GM19372 (cell line): ENCODE data around the gene ZC3H18.

ENCODE experiments used
- ATAC-seq: cut with Tn5 transposase; IDR thresholded peaks from one replicate; pipeline ENCODE4 v1.9.1; 2021; ENCODE audit warnings: mild to moderate bottlenecking, low read depth, moderate library complexity; ENCODE audit not compliant: unreplicated experiment

ZC3H18 gene

DNA sequence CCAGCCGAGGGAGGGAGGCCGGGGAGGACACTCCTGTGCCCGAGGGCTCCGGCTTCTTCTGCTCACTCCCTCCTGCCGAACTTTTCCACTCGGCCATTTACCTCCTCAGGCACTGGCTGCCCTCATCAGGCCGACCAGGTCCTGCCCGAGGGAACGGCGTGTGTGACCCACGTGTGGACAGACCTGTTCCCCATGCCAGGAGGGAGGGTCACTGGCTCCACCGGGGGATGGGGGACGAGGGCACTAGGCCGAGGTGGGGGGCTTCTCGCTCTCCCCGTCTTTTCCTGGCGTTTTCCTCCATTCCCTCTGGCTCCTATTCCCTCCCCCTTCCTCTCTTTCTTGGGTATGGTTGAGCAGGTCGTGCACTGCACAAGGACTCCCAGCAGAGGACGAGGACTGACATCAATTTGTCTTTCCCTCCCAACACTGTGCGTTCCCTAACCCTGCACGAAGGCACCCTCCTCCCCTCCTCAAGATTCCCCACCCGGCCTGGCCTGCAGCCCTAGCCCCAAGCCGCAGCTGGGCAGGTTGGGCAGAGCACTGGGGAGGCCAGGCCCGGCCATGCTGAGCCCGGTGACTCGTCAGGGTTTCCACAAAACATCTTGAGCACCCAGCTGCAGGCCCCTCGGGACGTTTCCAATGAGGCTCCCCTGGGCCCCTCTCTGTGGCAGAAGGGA lies 64.9 kb downstream of the ZC3H18 start:
- no peak for ATAC-seq

DNA sequence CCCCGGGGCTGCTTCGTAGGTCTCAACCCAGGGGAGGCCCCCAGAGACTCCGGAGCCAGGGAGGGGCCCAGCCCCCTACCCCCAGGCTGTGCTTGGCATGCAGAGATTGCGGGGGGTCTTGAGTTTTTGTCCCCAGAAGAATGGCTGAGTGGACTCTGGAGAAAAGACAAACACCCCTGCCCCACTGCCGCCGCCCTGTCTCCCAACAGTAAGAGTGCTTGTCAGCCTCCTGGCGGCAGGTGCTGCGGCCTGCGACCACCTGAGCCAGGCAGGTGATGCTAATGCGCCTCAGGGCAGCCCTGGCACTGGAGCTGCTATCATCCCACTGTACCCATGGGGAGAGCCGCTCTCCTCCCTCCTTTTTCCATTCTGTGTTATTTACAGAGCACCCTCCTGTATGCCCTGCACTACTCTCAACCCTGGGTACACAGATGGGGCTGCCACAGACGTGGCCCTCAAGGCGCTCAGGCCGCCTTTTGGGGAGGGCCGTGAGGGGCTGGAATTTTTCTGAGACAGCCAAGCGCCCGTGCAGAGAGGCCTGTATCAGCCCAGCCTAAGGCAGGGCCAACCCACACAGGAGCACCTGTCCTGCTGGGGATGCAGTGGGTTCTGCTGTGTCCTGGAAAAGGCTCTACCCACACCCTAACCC lies 65.6 kb downstream of the ZC3H18 start:
- no peak for ATAC-seq

DNA sequence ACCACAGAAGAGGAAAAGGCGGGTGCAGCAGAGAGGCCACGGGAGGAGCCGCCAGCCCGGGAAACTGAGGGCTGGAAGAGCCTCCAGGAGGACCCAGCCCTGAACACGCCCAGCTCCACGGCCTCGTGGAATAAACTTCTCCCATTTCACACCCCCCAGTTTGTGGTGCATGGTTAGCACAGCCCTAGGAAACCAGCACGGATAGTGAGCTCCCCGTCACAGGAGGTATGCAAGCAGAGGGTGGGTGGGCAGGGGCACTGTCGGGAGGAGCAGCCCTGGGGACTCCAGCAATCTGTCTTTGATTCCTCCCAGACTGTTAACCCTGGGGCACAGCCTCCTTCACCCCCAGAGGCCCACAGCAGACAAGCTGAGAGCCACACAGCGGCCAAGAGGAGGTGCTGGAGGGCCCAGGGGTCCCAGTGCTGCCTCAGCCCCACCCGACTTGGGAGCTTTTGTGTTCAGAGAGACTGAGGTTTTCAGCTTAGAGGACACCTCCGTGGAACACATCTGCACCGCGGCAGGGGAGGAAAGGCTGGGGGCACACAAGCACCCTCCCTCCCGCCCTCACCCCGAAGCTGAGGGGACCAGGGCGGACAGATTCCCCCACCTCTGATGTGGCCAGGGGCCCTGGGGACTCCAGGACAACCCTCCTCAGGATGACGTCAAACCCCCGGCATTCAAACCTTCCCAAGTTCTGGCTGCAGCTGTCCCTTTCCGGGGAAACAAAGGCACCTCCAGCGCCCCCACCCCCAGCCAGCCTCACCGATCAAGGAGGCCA lies 66.5 kb downstream of the ZC3H18 start:
- ATAC-seq = no peak

DNA sequence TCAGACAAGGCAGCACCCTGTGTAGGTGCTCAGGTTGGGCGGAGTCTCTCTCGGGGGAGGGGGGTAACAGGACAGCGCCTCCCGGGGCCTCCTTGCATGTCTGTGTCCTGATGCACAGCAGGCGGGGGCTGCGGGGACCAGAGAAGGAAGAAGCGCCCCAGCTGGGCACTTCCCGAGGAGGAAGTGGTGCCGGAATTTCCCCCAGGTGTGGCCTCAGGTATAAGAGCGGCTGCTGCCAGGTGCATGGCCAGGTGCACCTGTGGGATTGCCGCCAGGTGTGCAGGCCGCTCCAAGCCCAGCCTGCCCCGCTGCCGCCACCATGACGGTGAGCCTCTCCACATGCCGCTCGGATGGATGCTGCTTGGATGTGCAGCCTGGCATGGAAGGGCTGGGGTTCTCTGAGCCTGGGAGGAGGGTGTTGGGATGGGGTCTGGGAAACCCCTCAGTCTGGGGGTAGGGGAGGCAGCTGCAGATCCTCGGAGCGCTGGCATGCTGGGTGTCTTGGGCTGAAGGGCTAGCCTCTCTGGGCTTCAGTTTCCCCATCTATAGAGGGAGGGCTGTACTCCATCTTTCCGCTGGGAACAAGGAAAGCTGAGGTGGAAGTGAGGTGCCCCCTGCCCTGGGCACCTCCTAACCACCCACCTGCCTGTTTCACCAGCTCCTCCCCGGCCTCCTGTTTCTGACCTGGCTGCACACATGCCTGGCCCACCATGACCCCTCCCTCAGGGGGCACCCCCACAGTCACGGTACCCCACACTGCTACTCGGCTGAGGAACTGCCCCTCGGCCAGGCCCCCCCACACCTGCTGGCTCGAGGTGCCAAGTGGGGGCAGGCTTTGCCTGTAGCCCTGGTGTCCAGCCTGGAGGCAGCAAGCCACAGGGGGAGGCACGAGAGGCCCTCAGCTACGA lies 68.4 kb downstream of the ZC3H18 start, which contains the start of gene IL17C:
TSS of gene IL17C (plus strand) at position 250 of the 908 bp plus-strand sequence. CDS start at position 320, 70 bp downstream.
- no peak for ATAC-seq

DNA sequence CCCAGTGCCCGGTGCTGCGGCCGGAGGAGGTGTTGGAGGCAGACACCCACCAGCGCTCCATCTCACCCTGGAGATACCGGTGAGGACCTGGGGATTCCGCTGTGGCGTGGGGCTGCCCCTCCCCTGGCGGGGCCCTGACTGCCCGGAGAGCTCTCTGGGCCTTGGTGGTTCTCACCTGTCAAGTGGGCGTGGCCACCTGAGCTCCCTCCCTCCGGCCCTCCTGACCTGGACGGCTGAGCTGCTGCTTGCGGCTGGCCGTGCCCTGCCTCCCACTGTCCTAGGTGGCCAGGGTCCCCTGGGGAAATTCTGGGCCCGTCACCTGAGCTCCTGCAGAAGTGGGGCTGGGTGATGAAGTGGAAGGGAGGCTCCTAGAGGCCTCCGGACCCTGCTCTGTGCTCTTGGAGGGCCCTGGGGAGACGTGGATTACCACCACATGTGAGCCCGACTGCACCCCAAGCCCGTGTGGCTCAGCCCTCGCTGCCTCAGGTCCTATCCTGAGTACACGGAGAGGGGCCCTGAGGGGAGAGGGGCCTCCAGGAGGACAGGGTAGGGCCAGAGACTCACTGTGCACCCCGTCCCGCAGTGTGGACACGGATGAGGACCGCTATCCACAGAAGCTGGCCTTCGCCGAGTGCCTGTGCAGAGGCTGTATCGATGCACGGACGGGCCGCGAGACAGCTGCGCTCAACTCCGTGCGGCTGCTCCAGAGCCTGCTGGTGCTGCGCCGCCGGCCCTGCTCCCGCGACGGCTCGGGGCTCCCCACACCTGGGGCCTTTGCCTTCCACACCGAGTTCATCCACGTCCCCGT lies 69.2 kb downstream of the ZC3H18 start:
- ATAC-seq = no peak

DNA sequence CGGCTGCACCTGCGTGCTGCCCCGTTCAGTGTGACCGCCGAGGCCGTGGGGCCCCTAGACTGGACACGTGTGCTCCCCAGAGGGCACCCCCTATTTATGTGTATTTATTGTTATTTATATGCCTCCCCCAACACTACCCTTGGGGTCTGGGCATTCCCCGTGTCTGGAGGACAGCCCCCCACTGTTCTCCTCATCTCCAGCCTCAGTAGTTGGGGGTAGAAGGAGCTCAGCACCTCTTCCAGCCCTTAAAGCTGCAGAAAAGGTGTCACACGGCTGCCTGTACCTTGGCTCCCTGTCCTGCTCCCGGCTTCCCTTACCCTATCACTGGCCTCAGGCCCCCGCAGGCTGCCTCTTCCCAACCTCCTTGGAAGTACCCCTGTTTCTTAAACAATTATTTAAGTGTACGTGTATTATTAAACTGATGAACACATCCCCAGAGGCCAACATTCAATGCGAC lies 69.9 kb downstream of the ZC3H18 start:
- no peak for ATAC-seq

DNA sequence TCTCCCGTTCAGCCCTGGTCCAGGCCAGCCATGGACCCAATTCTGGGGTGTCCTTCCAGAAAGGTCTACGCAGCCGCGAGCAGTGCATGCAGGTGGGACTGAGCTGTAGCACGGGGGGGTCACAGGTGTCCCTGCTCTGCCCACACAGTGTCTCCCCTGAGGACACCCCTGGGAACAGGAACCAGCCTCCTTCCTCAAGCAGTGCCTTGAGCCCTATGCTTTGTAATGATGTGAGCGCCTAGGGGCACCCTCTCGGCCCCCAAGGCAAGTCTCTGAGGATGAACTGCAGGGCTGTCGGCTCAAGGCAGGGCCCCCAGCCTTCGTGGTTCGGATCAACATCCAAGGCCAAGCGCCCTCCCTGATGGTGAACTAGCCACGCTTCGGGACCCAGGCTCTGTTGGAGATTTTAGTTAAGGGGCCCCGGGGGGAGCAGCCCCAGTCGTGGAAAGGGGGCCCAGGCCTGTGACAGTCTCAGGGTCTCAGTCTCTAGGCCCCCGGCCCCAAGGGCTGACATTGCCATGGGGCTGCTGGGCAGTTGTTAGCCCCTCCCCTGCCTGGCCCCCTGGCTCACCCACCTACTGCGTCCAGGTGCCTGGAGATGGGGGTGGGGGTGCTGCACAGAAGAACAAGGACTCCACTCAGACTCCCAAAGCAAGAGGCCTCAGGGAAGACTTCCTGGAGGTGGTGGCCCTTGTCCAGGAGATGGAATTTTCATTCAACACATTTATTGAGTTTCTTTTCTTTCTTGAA lies 70.5 kb downstream of the ZC3H18 start:
- no peak for ATAC-seq

DNA sequence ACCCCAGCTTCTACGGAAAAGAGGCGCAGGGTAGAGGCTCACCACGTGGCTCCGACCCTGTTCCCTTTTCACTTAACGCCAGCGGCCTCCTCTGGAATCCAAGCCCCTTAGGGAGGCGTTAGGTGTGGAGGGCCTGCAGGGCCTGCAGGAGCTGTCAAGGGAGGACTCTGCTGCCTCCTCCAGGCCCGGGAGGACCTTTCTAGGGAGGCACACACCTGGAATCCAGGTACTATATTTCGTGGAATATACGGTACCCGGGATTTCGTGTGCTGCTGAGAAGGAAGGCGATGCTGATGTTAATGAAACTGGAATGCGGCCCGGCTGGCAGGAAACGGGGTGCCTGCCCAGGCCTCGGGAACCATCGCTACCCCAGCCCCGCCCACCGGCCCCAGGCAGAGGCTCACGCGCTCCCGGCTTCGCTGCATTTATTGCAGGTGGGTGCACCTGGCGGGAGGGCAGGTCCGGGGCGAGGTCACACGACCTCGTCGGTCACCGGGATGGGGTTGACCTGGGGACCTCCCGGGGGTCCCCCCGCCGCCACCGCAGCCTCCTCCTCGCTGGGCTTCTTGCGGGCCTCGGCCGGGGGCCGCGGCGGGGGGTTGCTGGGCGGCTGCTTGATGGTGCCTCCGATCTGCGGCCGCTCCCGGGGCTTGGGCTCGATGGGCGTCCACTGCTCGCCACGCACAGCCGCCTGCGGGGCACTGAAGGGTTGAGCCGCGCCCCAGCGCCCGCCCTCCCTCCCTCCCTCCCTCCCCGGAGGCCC lies 72.9 kb downstream of the ZC3H18 start:
- no peak for ATAC-seq

DNA sequence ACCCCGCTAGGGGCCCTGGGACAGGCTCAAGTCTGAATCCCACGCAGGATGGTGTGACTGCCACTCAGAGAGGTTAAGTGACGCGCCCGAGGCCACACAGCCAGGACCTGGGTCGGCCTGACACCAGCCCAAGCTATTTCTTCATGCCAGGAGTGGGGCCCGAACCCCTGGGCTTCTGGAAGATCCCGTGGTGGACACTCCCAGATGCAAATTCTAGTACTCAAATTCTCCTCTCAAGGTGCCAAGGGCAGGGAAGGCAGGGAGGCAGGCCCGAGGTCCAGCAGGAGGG lies 73.4 kb downstream of the ZC3H18 start:
- no peak for ATAC-seq

DNA sequence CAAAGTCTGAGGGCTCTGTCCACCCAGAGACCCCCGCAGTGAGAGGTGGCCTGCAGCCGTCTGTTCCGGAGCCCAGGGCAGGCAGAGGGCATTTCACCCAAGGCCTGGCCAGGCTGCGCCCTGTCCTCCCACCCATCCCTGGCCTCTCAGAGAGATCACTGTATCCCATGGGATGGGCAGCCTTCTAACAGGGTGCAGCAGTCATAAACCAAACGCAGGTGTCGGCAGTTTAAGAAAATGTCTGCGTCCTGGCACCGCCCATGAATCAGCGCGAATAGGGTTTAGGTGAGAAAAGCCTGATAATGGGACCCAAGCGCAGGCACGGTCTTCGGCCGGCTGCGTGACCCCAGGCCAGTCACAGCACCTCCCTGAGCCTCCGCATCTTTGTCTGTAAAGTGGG lies 75.3 kb downstream of the ZC3H18 start:
- ATAC-seq = no peak

DNA sequence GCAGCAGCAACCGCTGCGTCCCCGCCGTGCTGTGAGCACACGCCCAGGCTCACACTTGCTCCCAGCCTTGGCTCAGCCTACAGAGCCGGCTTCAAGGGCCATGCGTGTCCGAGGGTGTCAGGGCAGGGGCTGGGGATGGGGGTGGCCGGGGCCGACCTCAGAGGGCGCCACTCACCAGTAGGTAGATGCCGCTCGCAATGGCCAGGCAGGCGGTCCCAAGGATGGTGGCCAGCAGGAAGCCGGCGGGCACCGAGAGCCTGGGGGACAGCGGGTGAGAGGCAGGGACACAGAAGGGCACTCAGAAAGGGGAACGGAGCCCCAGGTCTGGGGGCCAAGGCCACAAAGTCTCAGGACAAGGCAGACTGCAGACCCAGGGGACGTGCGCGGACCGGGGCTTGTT lies 75.7 kb downstream of the ZC3H18 start:
- ATAC-seq = no peak

DNA sequence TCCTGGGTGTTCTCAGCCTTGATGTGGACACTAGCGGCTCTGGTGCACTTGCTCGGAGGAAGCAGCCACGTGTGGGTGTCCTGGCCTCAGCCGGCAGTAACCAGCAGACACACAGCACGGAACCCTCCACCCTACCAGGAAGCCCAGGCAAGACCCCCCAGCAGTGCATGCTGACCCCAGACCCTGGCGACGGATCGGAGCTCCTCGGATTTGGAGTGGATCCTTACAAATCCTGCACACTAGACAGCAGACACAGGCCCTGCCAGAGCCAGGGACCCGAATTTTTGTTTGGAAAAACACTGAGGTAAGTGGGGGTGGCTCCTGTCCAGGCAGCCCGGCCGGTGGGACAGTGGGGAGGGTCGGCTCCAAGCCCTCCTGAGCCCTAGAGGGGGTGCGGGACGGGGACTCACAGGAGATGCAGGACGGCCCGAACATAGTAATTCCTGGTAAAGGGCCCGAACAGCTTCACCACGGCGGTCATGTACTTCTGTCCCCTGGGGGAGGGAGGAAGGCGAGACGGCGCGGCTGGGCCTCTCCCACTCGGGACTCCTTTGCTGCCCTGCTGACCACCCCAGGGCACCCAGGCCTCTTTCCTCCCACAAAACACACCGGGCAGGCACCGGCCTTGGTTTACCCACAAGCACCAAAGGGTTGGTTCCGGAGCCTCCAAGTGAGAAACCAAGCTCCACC lies 76.3 kb downstream of the ZC3H18 start:
- ATAC-seq = no peak

DNA sequence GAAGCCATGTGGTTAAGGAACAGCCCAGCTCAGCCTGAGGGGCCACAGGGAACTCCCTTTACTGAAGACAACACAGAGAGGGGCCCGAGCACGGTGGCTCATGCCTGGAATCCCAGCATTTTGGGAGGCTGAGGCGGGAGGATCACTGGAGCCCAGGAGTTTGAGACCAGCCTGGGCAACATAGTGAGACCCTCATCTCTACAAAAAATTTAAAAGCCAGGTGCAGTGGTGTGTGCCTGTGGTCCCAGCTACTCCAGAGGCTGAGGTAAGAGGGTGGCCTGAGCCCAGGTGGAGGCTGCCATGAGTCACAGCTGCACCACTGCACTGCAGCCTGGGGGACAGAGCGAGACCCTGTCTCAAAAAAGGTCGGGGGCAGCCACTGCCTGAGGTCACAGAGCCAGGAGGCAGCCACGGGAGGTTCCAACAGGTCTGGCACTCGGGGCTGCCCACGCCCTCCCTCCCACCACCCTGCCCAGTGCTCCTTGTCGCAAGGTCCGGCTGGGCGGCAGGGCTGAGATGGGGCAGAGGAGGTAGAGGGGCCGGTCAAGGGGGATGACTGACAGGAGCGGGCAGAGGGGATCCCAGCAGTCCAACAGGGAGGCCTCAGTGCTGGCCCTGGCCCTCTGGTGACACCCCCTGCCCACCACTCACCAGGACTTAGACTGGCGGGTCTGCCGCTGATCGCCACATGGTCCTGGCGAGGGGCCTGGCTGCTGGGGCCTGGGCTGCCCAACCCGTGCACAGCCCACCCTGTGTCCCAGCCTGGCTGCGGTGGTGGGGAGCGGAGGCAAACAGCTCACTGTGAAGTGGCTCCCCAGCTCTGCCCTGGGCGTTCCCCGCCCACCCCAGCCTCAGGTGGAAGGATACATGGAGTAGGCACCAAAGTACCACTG lies 77.2 kb downstream of the ZC3H18 start:
- ATAC-seq = no peak

DNA sequence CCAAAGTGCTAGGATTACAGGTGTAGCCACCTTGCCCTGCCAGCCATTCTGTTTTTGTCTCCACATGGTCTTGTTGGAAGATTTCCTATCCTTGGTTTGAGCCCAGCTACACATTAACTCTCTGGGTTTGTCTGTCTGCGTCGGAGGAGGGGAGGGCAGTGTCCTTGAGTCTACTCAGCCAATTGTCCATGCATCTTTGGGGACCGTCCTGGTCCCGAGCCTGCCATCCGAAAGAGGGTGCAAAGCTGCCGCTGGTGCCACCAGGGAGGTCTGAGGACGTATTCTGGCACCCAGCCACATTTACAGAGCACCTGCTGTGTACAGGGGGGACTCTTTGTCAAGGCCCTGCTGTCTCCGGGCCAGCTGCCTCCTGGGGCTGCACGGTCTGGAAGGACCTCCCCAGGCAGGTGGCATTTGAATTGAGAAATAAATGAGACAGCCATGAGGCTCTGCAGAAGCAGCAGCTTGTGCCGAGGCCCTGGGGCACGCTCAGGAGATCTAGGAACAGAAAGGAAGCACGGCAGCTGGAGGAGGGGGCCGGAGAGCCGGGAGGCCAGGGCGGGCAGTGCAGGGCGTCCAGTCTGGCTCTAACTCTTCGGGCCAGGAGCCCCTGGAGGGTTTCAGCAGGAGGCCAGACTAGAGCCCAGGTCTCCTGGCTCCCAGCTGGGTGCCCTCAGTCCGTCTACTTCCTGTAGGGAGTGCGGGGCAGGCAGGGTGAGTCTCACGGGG lies 79.2 kb downstream of the ZC3H18 start:
- no peak for ATAC-seq

DNA sequence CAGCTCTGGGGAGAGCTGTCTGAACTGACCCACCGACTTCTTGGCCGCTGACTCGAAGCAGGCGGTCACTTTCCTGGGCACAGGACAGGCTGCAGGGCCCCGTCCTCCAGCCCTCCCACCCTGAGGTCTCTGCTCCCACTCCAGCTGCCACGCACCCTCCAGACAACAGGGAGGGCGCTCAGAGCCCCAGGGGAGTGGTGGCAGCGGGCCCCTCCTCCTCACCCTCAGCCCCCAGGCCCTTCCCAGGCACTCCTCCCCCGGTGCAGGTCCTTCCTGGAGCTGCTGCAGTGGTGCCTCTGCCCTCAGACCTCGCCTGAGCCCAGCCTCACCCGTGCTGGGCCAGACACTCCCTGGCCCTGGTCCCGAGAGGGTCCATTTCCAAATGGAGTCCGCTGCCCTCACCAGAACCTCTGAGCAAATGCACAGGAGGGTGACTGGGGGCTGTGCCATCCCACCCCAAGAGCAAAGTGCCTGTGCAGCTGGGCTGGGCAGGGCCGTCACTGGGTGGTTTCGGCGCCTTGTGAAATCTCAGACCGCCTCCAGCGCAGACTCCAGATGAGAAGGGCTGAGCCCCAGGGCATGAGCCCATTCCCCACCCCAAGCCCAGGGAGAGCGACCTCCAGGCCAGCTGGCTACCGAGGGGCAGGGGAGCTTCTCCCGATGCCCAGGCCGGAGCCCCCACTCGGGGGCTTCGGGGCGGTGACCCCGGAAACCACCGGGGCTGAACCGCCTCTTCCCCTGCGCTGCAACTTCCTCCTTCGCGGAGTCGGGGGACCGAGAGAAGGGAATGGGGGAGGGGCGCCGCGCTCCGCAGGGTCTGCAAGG lies 79.9 kb downstream of the ZC3H18 start:
- peak; percentile 13 for ATAC-seq
